K562 (cell line): ENCODE results near the gene ITGA11. TPM values are rescaled to one million over a fixed set of nuclear protein-coding genes. Genes with fewer than 3 reads are reported as not detected.

ENCODE experiments used
- ATF2 ChIP-seq: sonication (generic); formaldehyde crosslinking; IDR thresholded peaks from 2 replicates; pipeline ENCODE4 v1.8.1; 2022; ENCODE audit warnings: missing genetic modification reagents
- CEBPG ChIP-seq, 3 experiments: fragments of 200-800 bp in 1 of 3; sonication (Bioruptor generic) in 1 of 3; sonication (generic) in 1 of 3; formaldehyde crosslinking in 1 of 3; IDR thresholded peaks in 2 of 3; conservative IDR thresholded peaks in 1 of 3; 2 replicates each; pipeline versions ENCODE4 v1.6.1 to v1.8.0; 2016 to 2022; ENCODE audit warnings: missing compliant biosample characterization in 2 of 3, missing genetic modification characterization in 2 of 3, mild to moderate bottlenecking in 1 of 3, missing genetic modification reagents in 1 of 3
- E2F5 ChIP-seq: sonication (generic); formaldehyde crosslinking; IDR thresholded peaks from 2 replicates; pipeline ENCODE4 v1.8.0; 2022; ENCODE audit warnings: mild to moderate bottlenecking, missing genetic modification reagents
- EP300 ChIP-seq: IDR thresholded peaks from 2 replicates; pipeline ENCODE4 v1.6.1; 2012; ENCODE audit warnings: low read length, improper control_type of control experiment
- ETV1 ChIP-seq: fragments of 450-650 bp; conservative IDR thresholded peaks from 2 replicates; pipeline ENCODE4 v1.6.1; 2016; ENCODE audit warnings: missing genetic modification characterization, control low read depth, low read depth, missing compliant biosample characterization
- ETV5 ChIP-seq: sonication (generic); formaldehyde crosslinking; IDR thresholded peaks from 2 replicates; pipeline ENCODE4 v1.4.0; 2020; ENCODE audit warnings: low read depth, mild to moderate bottlenecking, missing genetic modification reagents
- FIP1L1 ChIP-seq: fragments of 200-400 bp; formaldehyde crosslinking; IDR thresholded peaks from 2 replicates; pipeline ENCODE4 v1.6.1; 2018; ENCODE audit warnings: mild to moderate bottlenecking, low read depth, low read length; ENCODE audit not compliant: poor library complexity, severe bottlenecking
- GATAD2A ChIP-seq: fragments of 450-650 bp; IDR thresholded peaks from 2 replicates; pipeline ENCODE4 v1.6.1; 2017
- GMEB1 ChIP-seq: fragments of 250-450 bp; sonication (Bioruptor Pico); IDR thresholded peaks from 2 replicates; pipeline ENCODE4 v1.4.0; 2020; ENCODE audit warnings: mild to moderate bottlenecking
- NCOA1 ChIP-seq: fragments of 450-650 bp; IDR thresholded peaks from 2 replicates; pipeline ENCODE4 v1.6.1; 2016; ENCODE audit warnings: low read depth
- RUNX1 ChIP-seq: sonication (generic); IDR thresholded peaks from 2 replicates; pipeline ENCODE4 v1.6.1; 2016; ENCODE audit warnings: antibody characterized with exemption, low read depth
- TAF7 ChIP-seq: fragments of 450-650 bp; IDR thresholded peaks from 2 replicates; pipeline ENCODE4 v1.6.1; 2016; ENCODE audit warnings: missing genetic modification characterization, missing compliant biosample characterization
- ZBTB17 ChIP-seq: fragments of 450-650 bp; formaldehyde crosslinking; IDR thresholded peaks from 2 replicates; pipeline ENCODE4 v1.4.0; 2020; ENCODE audit warnings: mild to moderate bottlenecking
- ZBTB33 ChIP-seq: sonication (generic); formaldehyde crosslinking; IDR thresholded peaks from 2 replicates; pipeline ENCODE4 v1.8.1; 2023; ENCODE audit warnings: mild to moderate bottlenecking, missing genetic modification reagents
- ZNF24 ChIP-seq: fragments of 450-650 bp; IDR thresholded peaks from 2 replicates; pipeline ENCODE4 v1.6.1; 2016
- ZNF3 ChIP-seq: fragments of 250-450 bp; sonication (Bioruptor Pico); IDR thresholded peaks from 2 replicates; pipeline ENCODE4 v1.5.0; 2021; ENCODE audit warnings: mild to moderate bottlenecking, moderate library complexity
- ZNF780A ChIP-seq: fragments of 250-450 bp; sonication (Bioruptor Pico); IDR thresholded peaks from 2 replicates; pipeline ENCODE4 v1.5.0; 2021; ENCODE audit warnings: mild to moderate bottlenecking
- polyA plus RNA-seq, 8 experiments: library from polyadenylated mRNA; depleted of rRNA in 4 of 8; stranded (reverse) in 5 of 8; unstranded in 3 of 8; fragments of >200 nt; fragmentation: Nextera tagmentation in 2 of 8; fragmentation: Illumina TruSeq in 1 of 8; extraction: Ambion mirVana in 2 of 8; extraction: Trizol in 1 of 8; gene quantifications; 2 replicates each; pipeline versions ENCODE4 v1.2.1 to v1.2.3, GENCODE V29; 2011 to 2014; ENCODE audit warnings: inconsistent platforms in 1 of 8, missing spikeins in 1 of 8
- total RNA-seq, 7 experiments: library from RNA; depleted of rRNA in 6 of 7; stranded (reverse); fragments of >200 nt in 6 of 7; fragmentation: Illumina TruSeq in 2 of 7; extraction: Trizol in 2 of 7; gene quantifications; 2 replicates each; pipeline versions ENCODE4 v1.2.1 to v1.2.3, GENCODE V29; 2011 to 2021; ENCODE audit warnings: low replicate concordance in 1 of 7
- TF ChIP-seq, protein P1 (sequence below): sonication (generic); formaldehyde crosslinking; IDR thresholded peaks from 2 replicates; pipeline ENCODE4 v1.8.1; 2023; ENCODE audit warnings: mild to moderate bottlenecking, missing genetic modification reagents
- TF ChIP-seq, protein P2 (sequence below): fragments of 450-650 bp; IDR thresholded peaks from 2 replicates; pipeline ENCODE4 v1.6.1; 2016; ENCODE audit warnings: low read depth, mild to moderate bottlenecking, moderate library complexity

ITGA11 gene
- total and polyA plus RNA-seq, 9 of the 15 experiments (the other 6 are each of a cell fraction or from before 2014, with no cell fraction given): 0.01 TPM; not detected in 8

DNA sequence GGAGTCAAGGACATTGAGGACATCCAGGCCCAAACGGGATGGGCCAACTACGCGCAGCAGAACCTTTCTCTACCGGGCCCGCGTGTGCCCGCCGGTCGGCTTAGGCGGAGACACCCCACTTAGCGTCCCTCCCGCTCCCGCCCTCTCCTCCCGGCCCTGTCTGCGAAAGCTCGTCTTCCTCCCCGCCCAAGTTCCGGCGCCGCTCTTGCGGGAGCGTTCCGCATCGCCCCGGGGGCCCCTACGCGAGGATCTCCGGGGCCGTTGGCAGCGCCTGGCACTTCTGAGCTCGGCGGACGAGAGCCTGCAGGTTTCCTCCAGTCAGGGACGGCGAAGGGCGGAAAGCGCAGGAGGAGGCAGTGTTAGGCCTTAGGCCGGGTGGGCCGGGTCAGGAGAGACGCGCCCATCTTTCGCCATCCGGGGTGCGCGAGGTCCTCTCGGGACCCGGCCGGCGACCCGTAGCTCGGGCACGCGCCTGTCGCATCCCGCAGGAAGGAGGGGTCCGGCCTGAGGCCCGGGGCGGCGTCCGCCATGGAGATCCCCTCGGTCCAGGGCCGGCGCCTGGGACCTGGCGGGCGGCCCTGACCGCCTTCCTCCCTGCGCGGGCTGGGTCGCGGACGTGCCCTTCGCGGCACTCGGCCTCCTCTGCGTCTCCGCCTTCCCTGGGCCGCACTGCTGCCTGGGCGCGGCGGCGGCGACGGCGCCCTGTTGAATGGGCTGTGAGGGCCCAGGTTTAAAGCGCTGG, 154.2 kb downstream of the ITGA11 start, which contains the start of gene FEM1B (continued):
- TF ChIP-seq CEBPG (CRISPR knock-in tag; IDR thresholded peaks at IDR 0.05) (peak; percentile 27; the same call in 1 of the 2 replicates), CEBPG (tag; conservative IDR thresholded peaks at IDR 0.05 in 1 of 2, IDR thresholded peaks at IDR 0.05 in 1 of 2) (no peak; a peak in 1 of 4 replicates), ZBTB17 (CRISPR knock-in tag) (0 out of 2 replicates have a peak, but pooled peaks have one; percentile 52), RUNX1 (no peak), E2F5 (CRISPR knock-in tag) (peak; percentile 64; the same call in 1 of the 2 replicates), ATF2 (CRISPR knock-in tag) (0 out of 2 replicates have a peak, but pooled peaks have one; percentile 17), GATAD2A (no peak), ZNF3 (no peak), GMEB1 (CRISPR knock-in tag) (peak; percentile 36; the same call in 1 of the 2 replicates), FIP1L1 (peak; percentile 15), NCOA1 (peak; percentile 97), EP300 (peak; percentile 50), ZBTB33 (0 out of 2 replicates have a peak, but pooled peaks have one; percentile 12), TAF7 (tag) (peak; percentile 81), ETV1 (tag) (peak; percentile 73), ZNF780A (CRISPR knock-in tag) (no peak), ETV5 (CRISPR knock-in tag) (peak; percentile 80), ZNF24 (no peak)
- TF ChIP-seq, protein P1, sequence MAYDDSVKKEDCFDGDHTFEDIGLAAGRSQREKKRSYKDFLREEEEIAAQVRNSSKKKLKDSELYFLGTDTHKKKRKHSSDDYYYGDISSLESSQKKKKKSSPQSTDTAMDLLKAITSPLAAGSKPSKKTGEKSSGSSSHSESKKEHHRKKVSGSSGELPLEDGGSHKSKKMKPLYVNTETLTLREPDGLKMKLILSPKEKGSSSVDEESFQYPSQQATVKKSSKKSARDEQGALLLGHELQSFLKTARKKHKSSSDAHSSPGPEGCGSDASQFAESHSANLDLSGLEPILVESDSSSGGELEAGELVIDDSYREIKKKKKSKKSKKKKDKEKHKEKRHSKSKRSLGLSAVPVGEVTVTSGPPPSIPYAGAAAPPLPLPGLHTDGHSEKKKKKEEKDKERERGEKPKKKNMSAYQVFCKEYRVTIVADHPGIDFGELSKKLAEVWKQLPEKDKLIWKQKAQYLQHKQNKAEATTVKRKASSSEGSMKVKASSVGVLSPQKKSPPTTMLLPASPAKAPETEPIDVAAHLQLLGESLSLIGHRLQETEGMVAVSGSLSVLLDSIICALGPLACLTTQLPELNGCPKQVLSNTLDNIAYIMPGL (CRISPR knock-in tag): peak; percentile 78; the same call in 1 of the 2 replicates
- TF ChIP-seq, protein P2, sequence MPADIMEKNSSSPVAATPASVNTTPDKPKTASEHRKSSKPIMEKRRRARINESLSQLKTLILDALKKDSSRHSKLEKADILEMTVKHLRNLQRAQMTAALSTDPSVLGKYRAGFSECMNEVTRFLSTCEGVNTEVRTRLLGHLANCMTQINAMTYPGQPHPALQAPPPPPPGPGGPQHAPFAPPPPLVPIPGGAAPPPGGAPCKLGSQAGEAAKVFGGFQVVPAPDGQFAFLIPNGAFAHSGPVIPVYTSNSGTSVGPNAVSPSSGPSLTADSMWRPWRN: peak; percentile 60; the same call in 1 of the 2 replicates
